CD4-positive, alpha-beta T cell (primary cell): ENCODE data around the gene MLKL. TPM values are rescaled to one million over a fixed set of nuclear protein-coding genes. Genes with fewer than 3 reads are reported as not detected.

Experiments
- ATAC-seq: fragments of 200-7000 bp; cut with Tn5 transposase; one replicate; pipeline ENCODE4 v1.10.0; 2022; ENCODE audit warnings: mild to moderate bottlenecking; ENCODE audit not compliant: poor library complexity
- CTCF ChIA-PET: fragments of 350-600 bp; sonication (Branson Sonifier 250); formaldehyde crosslinking; loops from one replicate; lab custom pipeline; 2021; ENCODE audit warnings: antibody characterized with exemption, inconsistent platforms; lab: Charles Lee
- POLR2A ChIA-PET: fragments of 350-600 bp; sonication (Branson Sonifier 250); formaldehyde crosslinking; loops from one replicate; lab custom pipeline; 2021; ENCODE audit warnings: antibody characterized with exemption, inconsistent platforms; lab: Charles Lee
- DNase-seq, 14 experiments: peaks; one replicate each; pipeline ENCODE4 v3.0.0-alpha.2; 2013 to 2020; ENCODE audit warnings: mixed read lengths in 2 of 14
- H3K27ac ChIP-seq, 2 donors: one replicate each; pipeline versions ENCODE4 v1.5.1 to v1.7.0; 2013; ENCODE audit warnings: low read length in 2 of 2, low read depth in 1 of 2, mild to moderate bottlenecking in 1 of 2
- H3K27me3 ChIP-seq, 2 experiments: 1 replicate in 1 of 2; 2 replicates in 1 of 2; pipeline versions ENCODE4 v1.6.1 to v1.7.0; 2013; ENCODE audit warnings: low read length in 2 of 2, control low read depth in 1 of 2, mild to moderate bottlenecking in 1 of 2, moderate library complexity in 1 of 2; ENCODE audit not compliant: insufficient read depth in 2 of 2, control insufficient read depth in 1 of 2
- H3K36me3 ChIP-seq: one replicate; pipeline ENCODE4 v1.6.1; 2013; ENCODE audit warnings: low read length, control low read depth; ENCODE audit not compliant: insufficient read depth
- H3K4me1 ChIP-seq: one replicate; pipeline ENCODE4 v1.6.1; 2013; ENCODE audit warnings: low read length, control low read depth; ENCODE audit not compliant: insufficient read depth
- H3K4me3 ChIP-seq: one replicate; pipeline ENCODE4 v1.5.1; 2013; ENCODE audit warnings: mild to moderate bottlenecking, low read length, moderate library complexity
- H3K9me3 ChIP-seq, 2 experiments: 1 replicate in 1 of 2; 2 replicates in 1 of 2; pipeline versions ENCODE4 v1.6.1 to v1.7.0; 2013; ENCODE audit warnings: low read length in 2 of 2, mild to moderate bottlenecking in 2 of 2, control low read depth in 1 of 2, moderate library complexity in 1 of 2; ENCODE audit not compliant: control insufficient read depth in 1 of 2, insufficient read depth in 1 of 2
- H3K27ac Mint-ChIP-seq: one replicate; pipeline ENCODE4 v1.8.0; 2020; ENCODE audit warnings: mixed read lengths
- H3K27me3 Mint-ChIP-seq: one replicate; pipeline ENCODE4 v1.8.0; 2021; ENCODE audit warnings: mixed read lengths
- H3K36me3 Mint-ChIP-seq: one replicate; pipeline ENCODE4 v1.8.0; 2021; ENCODE audit warnings: low read depth, mixed read lengths
- H3K4me1 Mint-ChIP-seq: one replicate; pipeline ENCODE4 v1.8.0; 2021; ENCODE audit warnings: low read depth, mixed read lengths
- H3K4me3 Mint-ChIP-seq: one replicate; pipeline ENCODE4 v1.8.0; 2020; ENCODE audit warnings: mild to moderate bottlenecking, mixed read lengths
- H3K9me3 Mint-ChIP-seq: one replicate; pipeline ENCODE4 v1.8.0; 2020; ENCODE audit warnings: mixed read lengths
- CTCF ChIP-seq: fragments of 200-600 bp; IDR thresholded peaks from one replicate; pipeline ENCODE4 v1.8.0; 2022; ENCODE audit warnings: antibody characterized with exemption, mild to moderate bottlenecking
- intact Hi-C, 2 experiments: fragments of 100-400 bp; cut with DNase I in 1 of 2; cut with micrococcal nuclease in 1 of 2; formaldehyde crosslinking; loops; one replicate each; pipeline versions ENCODE4 v1.15.1 to v1.9.0; 2023 to 2025; cut with DNase I, micrococcal nuclease
- total RNA-seq, 174 experiments: library from RNA in 2 of 174; stranded (reverse) in 2 of 174; gene quantifications; one replicate each; pipeline ENCODE4 v1.2.3 and lab custom pipeline; 2021 to 2026

Gene MLKL
- total RNA-seq, 2 experiments from 2014 or later = 29.1 to 30.0 TPM

GRCh38 chr16:74649839-74650504 lies 50.7 kb downstream of the MLKL start:
- Histone ChIP-seq H3K36me3 (peaks cover 77% of the 10 kb centered on the region), H3K27ac (no peak overlapping the region), H3K4me3 (no peak overlapping the region), H3K4me1 (peaks cover 14% of the 10 kb centered on the region), H3K9me3 (no peaks in the 10 kb centered on the region), H3K27me3 (no peaks in the 10 kb centered on the region)
- DNase-seq = no peak
- H3K4me1 Mint-ChIP-seq = peaks cover 33% of the 10 kb centered on the region
- no peak overlapping the region for H3K27ac Mint-ChIP-seq
- no peaks in the 10 kb centered on the region for H3K9me3 Mint-ChIP-seq
- no peak for ATAC-seq
- intact Hi-C loops = no loop called here
- POLR2A ChIA-PET = no interaction called here
- no peak for TF ChIP-seq CTCF
- no peak overlapping the region for H3K4me3 Mint-ChIP-seq
- CTCF ChIA-PET = no interaction called here
- H3K27me3 Mint-ChIP-seq = no peaks in the 10 kb centered on the region
- H3K36me3 Mint-ChIP-seq = peaks cover 81% of the 10 kb centered on the region

- no peak overlapping the region for H3K27ac Mint-ChIP-seq
- H3K27ac ChIP-seq = no peak overlapping the region
- no peaks in the 10 kb centered on the region for H3K27me3 Mint-ChIP-seq
- no peaks in the 10 kb centered on the region for H3K9me3 Mint-ChIP-seq
- H3K4me3 ChIP-seq = no peak overlapping the region
- intact Hi-C loops = no loop called here
- H3K36me3 Mint-ChIP-seq = peaks cover 88% of the 10 kb centered on the region
- H3K27me3 ChIP-seq = no peaks in the 10 kb centered on the region
- ChIA-PET POLR2A (no interaction called here), CTCF (interaction anchor here (0.7 kb wide), 1 partner anchor 10 kb away, joined by 3 read pairs; no protein-coding TSS in a partner anchor)
- no peaks in the 10 kb centered on the region for H3K9me3 ChIP-seq
- no peaks in the 10 kb centered on the region for H3K4me1 ChIP-seq
- H3K36me3 ChIP-seq = peaks cover 58% of the 10 kb centered on the region
- TF ChIP-seq CTCF = no peak
- ATAC-seq (no peak), DNase-seq (no peak)
- H3K4me1 Mint-ChIP-seq = no peaks in the 10 kb centered on the region
- no peak overlapping the region for H3K4me3 Mint-ChIP-seq
Observed at GRCh38 chr16:74641969-74642368, 58.7 kb downstream of the MLKL start.

GRCh38 chr16:74637742-74638453 lies 62.8 kb downstream of the MLKL start:
- Mint-ChIP-seq H3K4me3 (no peak overlapping the region), H3K27ac (peak overlapping the region; percentile 18), H3K4me1 (no peaks in the 10 kb centered on the region), H3K9me3 (no peaks in the 10 kb centered on the region), H3K36me3 (peaks cover 78% of the 10 kb centered on the region), H3K27me3 (no peaks in the 10 kb centered on the region)
- Histone ChIP-seq H3K4me1 (no peaks in the 10 kb centered on the region), H3K9me3 (no peaks in the 10 kb centered on the region), H3K27ac (no peak overlapping the region), H3K36me3 (peaks cover 57% of the 10 kb centered on the region), H3K27me3 (no peaks in the 10 kb centered on the region), H3K4me3 (no peak overlapping the region)
- no peak for TF ChIP-seq CTCF
- ATAC-seq (no peak), DNase-seq (no peak)
- ChIA-PET CTCF (no interaction called here), POLR2A (no interaction called here)
- intact Hi-C loops = no loop called here
